ENCODE results near the gene ZSWIM3. TPM values are rescaled to one million over a fixed set of nuclear protein-coding genes. Genes with fewer than 3 reads are reported as not detected.

ZSWIM3 gene
- total and polyA plus RNA-seq, 2 of the 13 experiments (the other 11 are each of a cell fraction or from before 2014, with no cell fraction given) = 5.2 to 5.8 TPM

GRCh38 chr20:45890077-45890984 lies 32.9 kb downstream of the ZSWIM3 start (continued):
- TF ChIP-seq, protein P1, sequence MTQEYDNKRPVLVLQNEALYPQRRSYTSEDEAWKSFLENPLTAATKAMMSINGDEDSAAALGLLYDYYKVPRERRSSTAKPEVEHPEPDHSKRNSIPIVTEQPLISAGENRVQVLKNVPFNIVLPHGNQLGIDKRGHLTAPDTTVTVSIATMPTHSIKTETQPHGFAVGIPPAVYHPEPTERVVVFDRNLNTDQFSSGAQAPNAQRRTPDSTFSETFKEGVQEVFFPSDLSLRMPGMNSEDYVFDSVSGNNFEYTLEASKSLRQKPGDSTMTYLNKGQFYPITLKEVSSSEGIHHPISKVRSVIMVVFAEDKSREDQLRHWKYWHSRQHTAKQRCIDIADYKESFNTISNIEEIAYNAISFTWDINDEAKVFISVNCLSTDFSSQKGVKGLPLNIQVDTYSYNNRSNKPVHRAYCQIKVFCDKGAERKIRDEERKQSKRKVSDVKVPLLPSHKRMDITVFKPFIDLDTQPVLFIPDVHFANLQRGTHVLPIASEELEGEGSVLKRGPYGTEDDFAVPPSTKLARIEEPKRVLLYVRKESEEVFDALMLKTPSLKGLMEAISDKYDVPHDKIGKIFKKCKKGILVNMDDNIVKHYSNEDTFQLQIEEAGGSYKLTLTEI (CRISPR knock-in tag; conservative IDR thresholded peaks at IDR 0.05) = no peak
- TF ChIP-seq PHF8 (CRISPR knock-in tag; IDR thresholded peaks at IDR 0.05) (peak; percentile 75), IRF1 (CRISPR knock-in tag; IDR thresholded peaks at IDR 0.05; ENCODE audit: low read depth) (no peak; the same call in 1 of the 2 replicates), ZNF350 (CRISPR knock-in tag; IDR thresholded peaks at IDR 0.05; ENCODE audit: borderline replicate concordance, low read depth) (0 out of 2 replicates have a peak, but pooled peaks have one; percentile 29), ESRRA (CRISPR knock-in tag; IDR thresholded peaks at IDR 0.05; ENCODE audit: low read depth) (peak; percentile 33; the same call in 1 of the 2 replicates), ZBTB38 (CRISPR knock-in tag; IDR thresholded peaks at IDR 0.05) (no peak; the same call in 1 of the 2 replicates), CENPT (CRISPR knock-in tag; IDR thresholded peaks at IDR 0.05; ENCODE audit: low read depth) (no peak; the same call in 1 of the 2 replicates), ZNF710 (CRISPR knock-in tag; IDR thresholded peaks at IDR 0.05; ENCODE audit: borderline replicate concordance) (peak; percentile 84; the same call in 1 of the 2 replicates), ZNF44 (CRISPR knock-in tag; IDR thresholded peaks at IDR 0.05) (peak; percentile 76; the same call in 1 of the 2 replicates), E2F5 (CRISPR knock-in tag; conservative IDR thresholded peaks at IDR 0.05) (peak; percentile 43), HMG20B (CRISPR knock-in tag; conservative IDR thresholded peaks at IDR 0.05) (peak; percentile 74), JDP2 (CRISPR knock-in tag; IDR thresholded peaks at IDR 0.05; ENCODE audit: borderline replicate concordance) (no peak; the same call in 1 of the 2 replicates), ARNT (IDR thresholded peaks at IDR 0.05) (no peak)
- TF ChIP-seq, protein P2, sequence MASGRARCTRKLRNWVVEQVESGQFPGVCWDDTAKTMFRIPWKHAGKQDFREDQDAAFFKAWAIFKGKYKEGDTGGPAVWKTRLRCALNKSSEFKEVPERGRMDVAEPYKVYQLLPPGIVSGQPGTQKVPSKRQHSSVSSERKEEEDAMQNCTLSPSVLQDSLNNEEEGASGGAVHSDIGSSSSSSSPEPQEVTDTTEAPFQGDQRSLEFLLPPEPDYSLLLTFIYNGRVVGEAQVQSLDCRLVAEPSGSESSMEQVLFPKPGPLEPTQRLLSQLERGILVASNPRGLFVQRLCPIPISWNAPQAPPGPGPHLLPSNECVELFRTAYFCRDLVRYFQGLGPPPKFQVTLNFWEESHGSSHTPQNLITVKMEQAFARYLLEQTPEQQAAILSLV (CRISPR knock-in tag; IDR thresholded peaks at IDR 0.05; ENCODE audit: borderline replicate concordance) = peak; percentile 52
- TF ChIP-seq, protein P3, sequence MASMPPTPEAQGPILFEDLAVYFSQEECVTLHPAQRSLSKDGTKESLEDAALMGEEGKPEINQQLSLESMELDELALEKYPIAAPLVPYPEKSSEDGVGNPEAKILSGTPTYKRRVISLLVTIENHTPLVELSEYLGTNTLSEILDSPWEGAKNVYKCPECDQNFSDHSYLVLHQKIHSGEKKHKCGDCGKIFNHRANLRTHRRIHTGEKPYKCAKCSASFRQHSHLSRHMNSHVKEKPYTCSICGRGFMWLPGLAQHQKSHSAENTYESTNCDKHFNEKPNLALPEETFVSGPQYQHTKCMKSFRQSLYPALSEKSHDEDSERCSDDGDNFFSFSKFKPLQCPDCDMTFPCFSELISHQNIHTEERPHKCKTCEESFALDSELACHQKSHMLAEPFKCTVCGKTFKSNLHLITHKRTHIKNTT (CRISPR knock-in tag; IDR thresholded peaks at IDR 0.05) = no peak
- TF ChIP-seq, protein P4, sequence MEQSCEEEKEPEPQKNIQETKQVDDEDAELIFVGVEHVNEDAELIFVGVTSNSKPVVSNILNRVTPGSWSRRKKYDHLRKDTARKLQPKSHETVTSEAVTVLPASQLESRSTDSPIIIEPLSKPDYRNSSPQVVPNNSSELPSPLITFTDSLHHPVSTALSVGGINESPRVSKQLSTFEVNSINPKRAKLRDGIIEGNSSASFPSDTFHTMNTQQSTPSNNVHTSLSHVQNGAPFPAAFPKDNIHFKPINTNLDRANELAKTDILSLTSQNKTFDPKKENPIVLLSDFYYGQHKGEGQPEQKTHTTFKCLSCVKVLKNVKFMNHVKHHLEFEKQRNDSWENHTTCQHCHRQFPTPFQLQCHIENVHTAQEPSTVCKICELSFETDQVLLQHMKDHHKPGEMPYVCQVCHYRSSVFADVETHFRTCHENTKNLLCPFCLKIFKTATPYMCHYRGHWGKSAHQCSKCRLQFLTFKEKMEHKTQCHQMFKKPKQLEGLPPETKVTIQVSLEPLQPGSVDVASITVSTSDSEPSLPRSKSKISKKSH (CRISPR knock-in tag; IDR thresholded peaks at IDR 0.05; ENCODE audit: borderline replicate concordance) = peak; percentile 58; the same call in 1 of the 2 replicates

Data from HepG2 (cell line).